ENCODE results near the gene NDUFB8.
"Not testable (repeated sequence)": the region's sequence is repeated elsewhere in the genome, so short reads cannot be mapped to it uniquely, and the experiment has no call there.

The NDUFB8 gene

DNA sequence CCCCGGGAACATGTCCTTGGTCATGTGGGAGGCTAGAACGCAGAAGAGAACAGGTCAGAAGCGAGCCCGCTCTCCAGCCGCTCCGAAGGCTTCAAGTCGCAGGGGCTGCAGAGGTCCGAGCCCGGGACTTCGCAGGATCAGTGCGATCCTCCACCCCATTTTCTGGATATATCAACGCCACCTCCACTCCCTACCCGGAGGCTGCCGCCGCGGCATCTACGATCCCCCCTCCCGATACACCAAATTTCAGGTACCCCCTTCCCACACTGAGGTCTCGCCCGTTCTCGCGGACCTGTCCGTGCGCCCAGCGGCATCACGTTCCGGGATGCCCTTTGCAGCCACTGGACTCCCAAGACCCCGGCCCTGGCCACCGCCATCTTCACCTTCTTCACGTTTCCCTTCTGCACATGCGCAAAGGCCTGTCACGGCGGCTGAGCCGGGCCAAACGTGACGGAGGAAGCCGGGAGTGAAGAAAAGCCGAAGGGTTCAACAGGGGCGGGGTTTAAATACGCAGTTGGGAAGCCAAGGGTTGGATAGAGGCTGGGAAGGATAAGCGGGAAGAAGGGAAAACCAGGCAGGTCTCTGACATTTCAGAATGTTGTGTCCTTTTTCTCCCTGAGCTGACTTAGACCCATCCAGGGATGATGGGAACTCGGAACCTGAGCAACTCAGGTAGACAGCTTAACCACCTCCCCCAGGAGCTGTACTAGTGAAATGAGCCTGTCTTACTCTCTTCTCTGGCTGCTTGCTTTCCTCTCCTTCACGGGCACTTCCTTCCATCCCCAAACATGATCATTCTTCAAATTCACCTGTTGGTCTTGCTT lies at the start of gene NDUFB8:
NDUFB8 (minus strand) TSS at position 397 of the 824 bp plus-strand sequence; CDS start at position 377, 20 bp downstream.
- DNase-seq, result peak; percentile 83

DNA sequence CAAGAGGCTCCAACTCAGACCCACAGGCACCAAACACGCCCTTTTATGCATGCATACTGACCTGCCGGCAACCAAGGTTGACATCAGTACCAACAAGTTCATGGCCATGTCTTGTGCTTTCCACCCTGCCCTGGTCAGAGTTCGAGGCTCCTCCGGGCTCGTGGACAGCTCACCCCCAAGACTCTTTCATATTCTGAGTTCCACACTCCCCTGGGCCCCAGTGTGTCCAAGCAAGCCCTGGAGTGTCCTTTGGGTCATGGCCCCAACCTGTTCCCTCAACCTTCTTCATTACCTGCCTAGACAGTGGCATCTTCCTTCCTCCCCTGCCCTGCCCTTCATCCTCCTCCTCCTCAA lies 46.6 kb upstream of the NDUFB8 start:
- no peak for DNase-seq

DNA sequence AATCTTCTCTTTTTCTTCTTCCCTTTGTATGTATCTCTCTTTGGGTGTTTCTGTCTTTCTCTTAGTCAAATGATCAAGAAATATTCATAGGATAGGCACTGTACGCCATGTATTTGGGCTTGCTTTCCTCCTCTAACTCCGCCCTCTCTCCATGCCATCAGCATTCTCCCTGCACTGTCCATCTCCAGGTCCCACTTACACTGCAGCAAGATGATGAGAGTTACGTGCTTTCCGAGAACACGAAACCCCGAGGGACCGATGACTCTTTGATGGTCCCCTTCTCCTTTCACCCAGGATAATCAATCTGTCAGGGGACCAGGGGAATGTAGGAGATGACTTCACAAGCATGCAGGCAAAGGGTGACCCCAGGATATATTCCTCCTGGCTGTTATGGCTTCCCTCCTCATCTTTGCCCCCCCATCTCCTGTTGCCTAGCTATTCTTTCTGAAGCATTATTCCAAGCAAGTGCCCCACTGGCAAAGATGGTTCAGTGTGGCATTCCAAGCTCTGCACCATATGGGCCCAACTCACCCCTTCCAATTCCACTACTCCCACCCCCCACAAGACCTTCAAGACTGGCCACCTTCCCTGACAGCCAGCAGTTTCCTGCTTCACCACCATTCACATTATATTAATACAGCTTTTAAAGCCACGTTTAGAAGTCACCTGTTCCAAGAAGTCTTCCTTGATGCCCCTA lies 46.1 kb upstream of the NDUFB8 start:
- no peak for DNase-seq

DNA sequence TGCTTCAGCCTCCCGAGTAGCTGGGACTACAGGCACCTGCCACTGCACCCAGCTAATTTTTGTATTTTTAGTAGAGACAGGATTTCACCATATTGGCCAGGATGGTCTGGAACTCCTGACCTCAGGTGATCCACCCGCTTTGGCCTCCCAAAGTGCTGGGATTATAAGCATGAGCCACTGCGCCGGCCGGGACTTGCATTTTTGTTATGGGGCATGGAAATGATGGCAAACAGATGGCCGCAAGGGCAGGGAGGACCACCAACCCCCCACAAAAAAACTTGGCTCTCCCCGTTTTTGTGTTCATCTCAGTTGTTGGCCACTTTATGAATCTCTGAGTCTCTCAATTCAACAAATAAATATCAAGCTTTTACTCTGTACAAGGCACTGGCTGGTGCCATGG lies 45.5 kb upstream of the NDUFB8 start:
- DNase-seq, result not testable (repeated sequence)

DNA sequence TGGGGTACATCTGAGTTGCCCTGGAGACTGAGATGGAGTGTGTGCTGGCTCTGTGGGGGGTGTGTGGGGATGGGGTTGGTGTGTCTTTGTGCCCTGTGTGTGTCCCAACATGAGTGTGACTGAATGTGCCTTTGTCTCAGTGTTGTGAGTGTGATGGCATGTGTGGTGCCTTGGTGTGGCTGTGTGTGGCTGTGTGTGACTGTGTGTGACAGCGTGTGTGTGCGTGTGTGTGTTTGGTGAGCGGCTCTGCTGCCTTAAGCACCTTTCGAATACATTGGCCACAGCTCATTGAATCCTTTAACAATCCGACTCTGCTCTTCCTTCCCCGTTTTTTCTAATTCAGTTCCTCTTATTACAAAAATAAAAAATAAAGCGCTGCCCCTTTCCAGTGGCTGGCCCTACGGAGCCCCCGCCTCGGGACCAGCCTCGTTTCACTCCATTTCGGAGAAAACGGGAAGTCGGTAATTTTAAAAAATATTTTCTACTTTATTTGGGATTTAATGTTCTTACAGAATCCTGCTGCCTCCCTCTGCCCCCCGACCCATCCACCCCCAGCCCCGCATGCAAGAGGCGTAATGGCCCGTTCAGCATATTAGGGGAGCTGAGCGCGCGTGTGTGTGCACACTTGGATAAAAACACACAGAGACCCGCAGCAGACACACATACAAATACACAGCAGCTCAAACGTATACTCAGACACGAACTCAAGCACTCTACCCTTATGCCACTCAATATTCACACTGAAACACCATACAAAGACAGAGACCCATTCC lies 41.6 kb upstream of the NDUFB8 start:
- no peak for DNase-seq

DNA sequence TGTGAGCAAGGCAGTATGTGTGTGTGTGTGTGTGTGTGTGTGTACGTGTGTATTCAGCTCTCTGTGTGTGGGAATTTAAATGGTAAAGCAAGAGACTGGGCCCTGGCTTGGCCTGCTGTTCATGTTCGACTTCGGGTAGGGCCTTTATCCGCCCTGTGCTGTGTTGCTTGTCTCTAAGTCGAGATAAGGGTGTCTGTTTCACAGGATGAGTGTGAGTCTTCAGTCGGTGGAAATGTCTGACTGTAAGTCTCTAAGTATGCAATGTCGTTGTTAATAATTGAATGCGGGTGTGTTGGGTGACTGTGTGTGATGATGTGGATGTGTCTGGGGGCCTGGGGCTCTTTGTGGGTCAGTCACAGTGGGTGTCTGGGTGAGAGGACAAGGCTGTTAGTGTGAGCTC lies 40.8 kb upstream of the NDUFB8 start:
- DNase-seq, result no peak

DNA sequence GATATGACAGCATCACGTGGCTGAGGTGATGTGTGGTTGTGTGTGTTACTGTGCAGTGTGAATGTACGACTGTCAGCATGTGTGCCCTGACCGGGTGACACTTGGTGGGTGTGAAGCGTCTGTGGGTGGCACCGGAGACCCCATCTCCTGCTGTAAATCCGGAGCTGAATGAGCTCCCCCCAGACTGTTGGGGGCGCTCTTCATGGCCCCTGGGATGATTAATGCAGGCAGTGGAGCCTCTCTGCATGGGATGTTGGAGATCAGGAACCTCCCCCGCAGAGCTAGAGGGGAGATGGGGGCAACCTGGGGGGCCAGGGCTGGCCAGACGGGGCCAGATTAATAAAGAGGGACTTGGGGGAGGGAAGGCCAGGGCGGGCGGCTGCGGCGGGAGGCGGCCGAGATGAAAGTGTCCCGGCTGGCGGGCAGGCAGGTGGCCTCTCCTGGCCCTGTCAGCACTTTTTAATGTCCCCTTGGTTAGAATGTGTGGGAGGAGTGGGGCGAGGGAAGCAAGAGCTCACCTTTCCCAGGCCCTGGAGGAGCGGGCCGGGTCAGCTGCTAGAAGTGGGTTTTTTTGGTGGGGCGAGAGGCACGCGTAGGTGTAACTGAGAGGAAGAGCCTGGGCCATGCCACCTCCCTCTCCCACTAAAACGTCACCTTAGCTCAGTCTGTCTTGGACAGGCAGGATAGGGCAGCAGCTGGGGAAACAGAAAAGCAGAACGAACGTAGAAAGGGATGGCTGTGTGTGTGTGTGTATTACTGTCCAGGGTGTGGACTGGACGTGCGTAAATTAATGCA lies 40.2 kb upstream of the NDUFB8 start:
- no peak for DNase-seq

DNA sequence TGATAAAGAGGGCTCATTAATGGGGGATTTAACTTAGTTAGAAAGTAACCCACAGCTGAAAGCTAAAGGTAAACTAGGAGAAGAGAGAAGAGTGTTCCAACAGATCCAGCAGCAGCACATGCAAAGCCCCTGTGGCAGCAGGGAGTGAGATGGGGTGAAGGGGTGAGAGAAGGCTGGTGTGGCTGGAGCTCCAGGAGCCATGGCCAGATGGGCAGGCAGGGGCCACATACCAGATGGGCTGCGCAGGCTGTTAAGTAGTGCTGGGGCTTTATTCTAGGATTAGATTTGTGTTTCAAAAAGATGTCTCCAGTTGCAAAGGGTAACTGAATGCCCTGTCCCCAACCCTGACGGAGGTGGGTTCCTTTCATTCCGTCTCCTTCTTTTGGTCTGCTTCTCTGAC lies 39.2 kb upstream of the NDUFB8 start:
- no peak for DNase-seq

DNA sequence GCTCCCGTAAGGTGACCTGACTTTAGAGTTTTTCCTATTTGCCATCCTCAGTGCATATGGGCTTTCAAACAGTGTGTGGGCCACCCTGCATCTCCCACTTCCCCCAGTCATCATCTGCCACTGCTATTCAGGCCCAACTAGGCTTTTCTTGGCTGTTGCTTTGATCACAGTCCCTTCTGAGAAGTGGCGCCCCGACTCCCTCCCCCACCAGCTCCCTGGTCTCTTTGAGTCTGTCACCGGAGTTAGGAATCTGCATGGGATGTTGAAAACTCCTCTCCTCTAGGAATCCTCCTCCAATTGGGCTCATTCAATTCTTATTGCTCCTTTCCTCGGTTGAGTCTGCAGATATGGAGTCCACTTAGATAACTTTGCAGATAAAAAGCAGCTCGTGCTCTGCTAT lies 38.2 kb upstream of the NDUFB8 start:
- no peak for DNase-seq

DNA sequence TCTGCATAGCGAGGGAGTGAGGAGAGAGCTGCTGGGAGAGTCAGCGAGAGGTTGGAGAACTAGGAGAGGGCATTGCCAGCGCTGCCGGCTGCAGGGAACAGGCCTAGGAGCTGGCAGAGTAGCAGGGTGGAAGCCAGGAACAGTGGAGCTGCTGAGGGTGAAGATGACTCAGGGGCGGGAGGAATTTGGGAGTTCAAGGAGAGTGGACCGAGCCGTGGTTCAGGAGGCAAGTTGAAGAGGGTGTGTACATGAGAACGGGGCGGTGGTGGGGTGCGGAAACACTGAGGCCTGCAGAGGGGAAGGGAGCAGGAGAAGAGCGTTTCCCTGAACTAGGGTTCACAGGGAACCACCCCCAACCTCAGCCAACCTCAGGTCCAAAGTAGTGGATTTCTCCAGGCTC lies 37.6 kb upstream of the NDUFB8 start:
- DNase-seq, result no peak

DNA sequence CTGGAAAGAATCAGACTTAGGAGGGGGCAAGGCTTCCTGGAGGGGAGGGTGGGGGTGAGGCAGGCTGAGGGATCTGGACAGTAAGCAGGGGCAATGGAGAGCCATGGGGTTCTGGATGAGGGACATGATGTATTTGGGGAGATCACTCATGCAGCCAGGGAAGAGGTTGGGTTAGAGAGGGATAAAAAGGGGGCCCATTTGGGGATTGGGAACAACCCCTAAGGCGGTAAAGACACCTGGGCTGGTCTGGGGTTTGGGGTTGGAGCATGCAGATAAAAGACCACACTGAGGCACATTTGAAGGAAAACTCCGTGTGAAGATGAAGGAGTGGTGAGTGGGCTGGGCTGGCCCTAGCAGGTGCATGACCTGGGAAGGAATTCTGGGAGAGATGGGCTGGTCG lies 36.9 kb upstream of the NDUFB8 start:
- no peak for DNase-seq

DNA sequence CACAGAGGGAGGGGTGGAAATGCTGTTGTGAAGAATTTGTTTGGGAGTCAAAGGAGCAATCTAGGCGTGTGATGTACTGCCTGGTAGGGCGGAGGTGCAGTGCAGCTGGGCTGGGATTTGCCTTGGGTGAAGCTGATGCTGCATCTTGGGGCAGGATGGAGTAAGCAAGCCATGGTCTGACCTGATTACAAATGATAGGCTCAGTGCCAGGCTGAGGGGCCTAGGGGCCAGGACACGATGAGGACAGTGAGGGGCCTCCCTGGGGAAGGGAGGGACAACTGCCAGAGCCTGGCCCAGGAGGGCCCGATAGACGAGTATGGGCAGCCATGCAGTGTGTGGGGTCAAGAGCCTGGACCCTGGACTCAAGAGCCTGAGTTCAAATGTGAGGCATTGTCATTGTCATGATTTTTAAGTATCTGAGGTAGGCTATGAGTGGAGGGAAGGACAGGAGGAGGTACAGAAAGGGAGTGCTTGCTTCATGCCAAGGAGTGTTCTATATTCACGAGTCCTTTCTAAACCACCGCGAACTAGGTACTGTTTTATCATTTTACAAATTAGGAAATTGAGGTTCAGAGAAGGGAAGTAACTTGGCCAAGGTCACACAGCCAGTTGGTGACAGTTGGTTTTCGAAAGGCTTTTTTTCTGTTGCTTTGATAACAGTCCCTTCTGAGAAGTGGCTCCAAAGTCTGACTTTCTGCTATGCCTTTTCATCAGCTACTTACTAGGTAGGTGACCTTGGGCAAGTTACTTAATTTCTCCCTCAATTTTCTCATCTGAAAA lies 35.7 kb upstream of the NDUFB8 start:
- no peak for DNase-seq

DNA sequence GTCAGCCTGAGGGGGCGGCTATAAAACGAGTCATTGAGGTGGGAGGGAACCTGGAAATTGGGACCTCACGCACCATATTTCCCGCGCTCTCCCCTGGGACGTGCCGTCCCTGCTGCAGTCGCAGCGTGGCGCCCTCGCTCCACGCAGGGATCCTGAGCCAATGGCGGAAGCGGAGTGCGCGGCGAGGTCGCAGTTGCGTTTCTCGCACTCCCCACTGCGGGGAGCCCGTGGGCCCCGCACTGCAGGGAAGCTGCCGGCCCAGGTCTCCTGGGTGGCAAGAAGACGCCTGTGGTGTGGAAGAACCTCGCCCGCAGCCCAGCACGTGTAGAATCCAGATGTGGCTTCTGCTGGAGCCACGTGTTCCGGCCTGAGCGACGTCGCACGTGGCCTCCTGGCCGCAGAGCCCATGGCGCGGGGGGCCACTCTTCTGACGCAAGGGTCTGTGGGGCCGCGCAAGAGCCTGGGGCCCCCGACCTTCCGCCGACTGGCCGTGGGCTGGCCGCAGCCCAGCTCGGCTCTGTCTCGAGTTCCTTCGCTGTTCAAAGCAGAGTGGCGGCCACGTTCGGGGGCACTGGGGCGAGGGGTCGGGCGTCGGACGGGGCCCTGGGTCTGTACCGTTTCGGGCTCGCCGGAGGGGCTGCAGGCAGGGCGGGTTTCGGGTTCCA lies 32.5 kb upstream of the NDUFB8 start:
- DNase-seq, result peak; percentile 64

DNA sequence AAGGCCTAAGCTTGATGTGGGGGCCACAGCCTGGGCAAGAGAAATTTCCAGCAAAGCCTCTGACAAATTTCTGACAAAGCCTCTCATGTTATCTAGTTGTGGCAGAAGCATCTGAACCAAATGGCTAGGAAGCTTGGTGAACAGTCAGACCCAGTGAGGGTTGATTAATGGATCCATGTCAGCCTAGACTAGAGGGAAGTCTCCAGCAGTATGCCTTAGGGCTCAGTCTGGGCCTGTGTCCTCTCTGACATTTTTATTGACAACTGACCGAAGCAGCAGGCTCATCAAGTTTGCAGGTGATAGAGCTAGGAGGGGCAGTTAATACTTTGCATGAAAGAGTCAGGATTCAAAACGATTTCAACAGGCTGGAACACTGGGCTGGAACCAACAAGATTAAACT lies 31.3 kb upstream of the NDUFB8 start:
- no peak for DNase-seq

DNA sequence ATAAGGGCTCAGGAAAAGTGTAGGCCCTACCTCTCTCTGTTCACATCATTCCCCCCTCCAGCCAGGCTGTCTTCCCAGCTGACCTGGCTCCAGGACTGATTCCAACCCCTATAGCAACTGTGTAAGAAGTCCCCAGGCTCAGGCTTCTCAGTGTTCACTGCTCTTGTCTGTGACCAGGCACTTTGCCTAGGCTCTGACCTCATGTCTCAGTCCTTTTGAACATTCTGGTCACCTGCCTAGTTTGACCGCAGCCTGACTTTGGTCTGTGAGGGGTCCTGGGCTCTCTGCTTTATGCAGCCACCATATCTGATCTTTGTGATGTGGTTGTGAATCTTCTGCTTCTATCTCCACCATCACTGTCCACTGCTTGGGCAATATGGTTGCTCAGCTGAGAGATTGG lies 30.6 kb upstream of the NDUFB8 start:
- no peak for DNase-seq

DNA sequence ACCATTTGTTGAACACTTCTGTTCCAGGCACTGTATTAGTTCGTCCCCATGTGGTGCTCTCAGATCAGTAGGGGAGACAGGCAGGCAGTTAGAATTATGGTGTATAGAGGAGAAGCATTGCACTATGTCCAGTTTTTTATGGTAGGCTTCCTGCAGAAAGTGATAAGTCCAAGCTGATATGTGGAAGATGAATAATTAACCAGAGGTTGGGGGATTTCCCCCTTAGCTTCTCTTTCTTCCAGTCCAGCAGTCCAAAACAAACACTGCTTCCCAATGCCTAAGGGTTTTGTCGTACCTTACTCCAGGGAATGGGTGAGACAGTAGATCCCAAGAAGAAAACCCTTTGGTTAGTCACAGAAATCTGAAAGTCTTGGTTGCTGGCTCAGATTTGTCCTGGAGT lies 25.2 kb upstream of the NDUFB8 start:
- DNase-seq, result no peak

DNA sequence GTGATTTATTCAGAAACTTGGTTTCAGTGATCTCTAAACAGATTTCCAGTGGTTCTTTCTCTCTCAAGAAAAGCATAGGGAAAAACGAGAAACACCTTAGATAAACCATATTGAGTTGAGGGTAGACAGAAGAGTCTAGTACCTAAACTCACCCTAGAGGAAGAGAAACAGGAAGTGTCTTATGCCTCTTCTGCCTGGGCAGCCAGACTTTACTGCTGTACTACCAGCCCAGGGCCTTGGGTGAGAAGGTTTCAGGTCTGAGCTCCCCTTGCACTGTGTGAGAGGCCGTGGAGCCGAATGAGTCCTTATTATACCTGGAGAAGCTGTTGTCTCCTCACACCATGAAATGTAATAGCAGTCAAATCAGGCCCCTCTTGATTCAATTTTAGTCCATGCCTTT lies 24.3 kb upstream of the NDUFB8 start:
- no peak for DNase-seq

DNA sequence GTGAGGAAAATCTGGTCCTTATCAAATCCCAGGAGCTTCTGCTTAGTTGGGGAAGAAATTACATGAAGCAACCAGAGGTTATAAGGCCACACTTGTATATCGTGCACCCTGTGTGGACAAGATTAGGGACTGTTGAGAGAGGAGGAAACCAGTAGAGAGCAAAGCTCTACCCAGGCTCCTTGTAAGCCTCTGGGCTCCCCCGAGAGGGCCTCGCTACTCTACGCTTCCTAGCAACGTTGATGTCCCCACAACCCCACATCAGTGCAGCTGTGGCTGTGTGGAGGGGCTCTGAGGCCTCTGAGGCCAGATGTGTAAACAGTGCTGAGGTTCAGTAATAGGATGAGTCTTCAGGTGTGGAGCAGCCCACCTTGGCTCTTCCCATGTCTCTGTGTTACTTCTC lies 22.1 kb upstream of the NDUFB8 start:
- no peak for DNase-seq

DNA sequence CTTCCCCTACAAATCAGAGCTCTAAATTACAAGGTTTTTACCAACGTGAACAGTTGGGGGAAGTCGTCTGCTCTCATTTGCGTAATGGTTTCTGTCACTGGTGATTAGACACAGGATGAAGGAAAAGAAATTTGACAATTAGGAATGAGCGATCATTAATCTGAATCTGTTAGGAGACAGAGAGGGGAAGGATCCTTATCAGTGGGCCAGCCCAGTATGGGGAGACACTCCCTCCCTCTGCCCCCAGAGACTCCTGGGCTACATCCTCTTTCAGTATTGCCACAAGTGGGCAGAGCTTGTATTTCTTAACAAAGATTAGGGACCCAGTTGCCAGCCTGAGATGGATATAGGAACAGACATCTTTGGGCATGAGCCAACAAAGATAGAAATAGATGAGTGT lies 21.5 kb upstream of the NDUFB8 start:
- DNase-seq, result no peak

DNA sequence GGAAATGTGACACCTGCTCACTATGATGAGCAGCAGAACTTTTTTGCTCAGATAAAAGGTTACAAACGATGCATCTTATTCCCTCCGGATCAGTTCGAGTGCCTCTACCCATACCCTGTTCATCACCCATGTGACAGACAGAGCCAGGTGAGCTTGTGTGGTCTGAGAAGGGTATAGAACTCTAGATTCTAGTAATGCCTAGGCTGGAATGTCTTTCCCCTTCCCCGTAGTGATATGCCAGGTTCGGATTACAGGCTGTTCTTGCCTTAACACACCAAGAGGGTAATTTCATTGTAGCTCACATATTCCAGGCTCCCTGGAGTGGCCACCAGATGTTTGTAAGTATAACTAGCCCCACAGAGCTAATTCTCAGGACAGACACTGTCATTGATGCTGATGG lies 15.3 kb upstream of the NDUFB8 start:
- DNase-seq, result no peak

DNA sequence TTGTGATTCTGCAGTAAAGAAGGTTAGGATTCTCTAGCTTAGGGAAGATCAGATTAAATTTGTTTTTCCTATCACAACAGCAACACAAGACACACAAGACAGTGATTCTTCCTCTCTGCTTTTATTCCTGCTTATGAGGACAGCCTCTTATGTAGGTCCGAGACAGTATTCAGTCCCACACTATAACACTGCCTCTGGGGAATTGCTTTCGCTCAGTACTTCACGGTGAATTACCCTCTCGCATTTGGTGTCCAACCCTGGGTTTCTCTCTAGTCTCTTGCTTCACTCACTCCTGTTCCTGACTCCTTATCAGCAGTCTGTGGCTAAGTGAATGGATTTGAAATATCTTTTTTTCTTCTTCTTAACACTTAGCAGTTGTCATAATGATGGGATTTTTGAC lies 7.8 kb upstream of the NDUFB8 start:
- DNase-seq, result no peak

All from activated gamma-delta T cell treated with Interleukin-2 at 50 U/mL for 16 hours (primary cell).